ENCODE data around the gene STAT5B. TPM values are rescaled to one million over a fixed set of nuclear protein-coding genes. Genes with fewer than 3 reads are reported as not detected.
A peak's percentile ranks its signal among the peaks of the same experiment; 100 is the strongest.

Gene STAT5B
- polyA plus RNA-seq, 3 donors = 28.5 to 103 (median 47.9) TPM

DNA sequence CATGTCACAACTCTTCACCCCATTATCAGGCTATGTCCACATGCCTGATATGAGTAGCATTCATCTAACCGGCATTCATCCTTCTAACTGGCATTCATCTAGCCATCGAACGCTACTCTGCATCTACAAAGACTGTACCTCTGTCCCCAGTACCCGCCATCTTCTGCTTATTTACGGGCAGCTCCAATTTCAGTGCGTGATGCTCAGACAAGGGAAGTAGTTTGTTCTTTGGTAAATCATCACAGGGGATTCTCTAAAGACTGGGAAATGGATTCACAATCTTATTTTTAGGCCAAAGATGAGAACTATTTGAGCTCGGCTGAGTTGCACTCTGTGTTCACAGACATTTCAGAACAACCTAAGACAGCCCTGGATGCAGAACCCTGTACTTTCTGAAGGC lies 39.4 kb downstream of the STAT5B start:
- H2AFZ ChIP-seq (ENCODE audit: insufficient read depth, low read depth, low read length, poor library complexity, severe bottlenecking) = no peak overlapping the region
- H3K4me1 ChIP-seq (ENCODE audit: control insufficient read depth in 1 of 2, insufficient read depth in 2 of 2, low read length in 2 of 2) = no peaks in the 10 kb centered on the region
- intact Hi-C loops (cut with micrococcal nuclease) = no loop called here
- no peaks in the 10 kb centered on the region for H3K27me3 Mint-ChIP-seq (ENCODE audit: low read depth in 3 of 3)
- peaks cover 0 to 7% of the 10 kb centered on the region in 2 donors for H3K36me3 Mint-ChIP-seq
- no peak for DNase-seq
- 96% methylated on average over 3 of the region's 7 CpGs for WGBS (ENCODE audit: insufficient coverage)
- TF ChIP-seq, protein P1, sequence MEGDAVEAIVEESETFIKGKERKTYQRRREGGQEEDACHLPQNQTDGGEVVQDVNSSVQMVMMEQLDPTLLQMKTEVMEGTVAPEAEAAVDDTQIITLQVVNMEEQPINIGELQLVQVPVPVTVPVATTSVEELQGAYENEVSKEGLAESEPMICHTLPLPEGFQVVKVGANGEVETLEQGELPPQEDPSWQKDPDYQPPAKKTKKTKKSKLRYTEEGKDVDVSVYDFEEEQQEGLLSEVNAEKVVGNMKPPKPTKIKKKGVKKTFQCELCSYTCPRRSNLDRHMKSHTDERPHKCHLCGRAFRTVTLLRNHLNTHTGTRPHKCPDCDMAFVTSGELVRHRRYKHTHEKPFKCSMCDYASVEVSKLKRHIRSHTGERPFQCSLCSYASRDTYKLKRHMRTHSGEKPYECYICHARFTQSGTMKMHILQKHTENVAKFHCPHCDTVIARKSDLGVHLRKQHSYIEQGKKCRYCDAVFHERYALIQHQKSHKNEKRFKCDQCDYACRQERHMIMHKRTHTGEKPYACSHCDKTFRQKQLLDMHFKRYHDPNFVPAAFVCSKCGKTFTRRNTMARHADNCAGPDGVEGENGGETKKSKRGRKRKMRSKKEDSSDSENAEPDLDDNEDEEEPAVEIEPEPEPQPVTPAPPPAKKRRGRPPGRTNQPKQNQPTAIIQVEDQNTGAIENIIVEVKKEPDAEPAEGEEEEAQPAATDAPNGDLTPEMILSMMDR (IDR thresholded peaks at IDR 0.05) = no peak
- H3K36me3 ChIP-seq (replicated peaks in 1 of 2; ENCODE audit: control insufficient read depth in 1 of 2, insufficient read depth in 2 of 2, low read length in 2 of 2) = peaks cover 2% of the 10 kb centered on the region in 2 donors
- no peak overlapping the region for H3K4me2 ChIP-seq (replicated peaks; ENCODE audit: extremely low read depth, low read length, poor library complexity, severe bottlenecking)
- H3K27me3 ChIP-seq (ENCODE audit: control insufficient read depth in 2 of 2, insufficient read depth in 2 of 2, low read length in 2 of 2) = no peaks in the 10 kb centered on the region
- no peaks in the 10 kb centered on the region for H3K9me3 Mint-ChIP-seq
- no peak overlapping the region for H3K4me3 ChIP-seq (replicated peaks in 1 of 3; ENCODE audit: low read depth in 2 of 3, low read length in 3 of 3)
- peaks cover 98% of the 10 kb centered on the region for H4K20me1 ChIP-seq (ENCODE audit: insufficient read depth, low read length)
- no peak overlapping the region for H3K4me3 Mint-ChIP-seq
- H3K27ac ChIP-seq (ENCODE audit: low read depth in 1 of 2, low read length in 2 of 2) = no peak overlapping the region
- no peaks in the 10 kb centered on the region for H3K9me3 ChIP-seq (replicated peaks in 1 of 2; ENCODE audit: control insufficient read depth in 1 of 2, insufficient read depth in 1 of 2, low read length in 2 of 2)
- no peak overlapping the region for H3K9ac ChIP-seq (ENCODE audit: insufficient read depth, low read length, poor library complexity, severe bottlenecking)
- H3K27ac Mint-ChIP-seq = peak overlapping the region in 1 of 7 donors; percentile 38
- H3K4me1 Mint-ChIP-seq = peaks cover 13% of the 10 kb centered on the region
- H3K79me2 ChIP-seq (ENCODE audit: insufficient read depth, low read length) = peaks cover 98% of the 10 kb centered on the region

GRCh38 chr17:42233994-42234393 lies 42.2 kb downstream of the STAT5B start:
- TF ChIP-seq, protein P1 (IDR thresholded peaks at IDR 0.05) = no peak
- no peak overlapping the region for H2AFZ ChIP-seq (ENCODE audit: insufficient read depth, low read depth, low read length, poor library complexity, severe bottlenecking)
- Mint-ChIP-seq H3K9me3 (no peaks in the 10 kb centered on the region), H3K36me3 (peaks cover 12 to 13% of the 10 kb centered on the region in 2 donors), H3K4me3 (no peak overlapping the region), H3K27ac (peak overlapping the region in 1 of 7 donors; percentile 32), H3K27me3 (ENCODE audit: low read depth in 3 of 3) (no peaks in the 10 kb centered on the region), H3K4me1 (peaks cover 14% of the 10 kb centered on the region)
- intact Hi-C loops (cut with micrococcal nuclease) = no loop called here
- H3K36me3 ChIP-seq (replicated peaks in 1 of 2; ENCODE audit: control insufficient read depth in 1 of 2, insufficient read depth in 2 of 2, low read length in 2 of 2) = peaks cover 4 to 14% of the 10 kb centered on the region in 2 donors
- H3K27me3 ChIP-seq (ENCODE audit: control insufficient read depth in 2 of 2, insufficient read depth in 2 of 2, low read length in 2 of 2) = no peaks in the 10 kb centered on the region
- WGBS (ENCODE audit: insufficient coverage) = 0% methylated on average over 1 of the region's 2 CpGs
- no peak overlapping the region for H3K4me3 ChIP-seq (replicated peaks in 1 of 3; ENCODE audit: low read depth in 2 of 3, low read length in 3 of 3)
- H3K9me3 ChIP-seq (replicated peaks in 1 of 2; ENCODE audit: control insufficient read depth in 1 of 2, insufficient read depth in 1 of 2, low read length in 2 of 2) = no peaks in the 10 kb centered on the region
- H4K20me1 ChIP-seq (ENCODE audit: insufficient read depth, low read length) = peaks cover 77% of the 10 kb centered on the region
- no peak overlapping the region for H3K27ac ChIP-seq (ENCODE audit: low read depth in 1 of 2, low read length in 2 of 2)
- no peak overlapping the region for H3K4me2 ChIP-seq (replicated peaks; ENCODE audit: extremely low read depth, low read length, poor library complexity, severe bottlenecking)
- DNase-seq = no peak
- no peak overlapping the region for H3K9ac ChIP-seq (ENCODE audit: insufficient read depth, low read length, poor library complexity, severe bottlenecking)
- peaks cover 90% of the 10 kb centered on the region for H3K79me2 ChIP-seq (ENCODE audit: insufficient read depth, low read length)
- no peaks in the 10 kb centered on the region for H3K4me1 ChIP-seq (ENCODE audit: control insufficient read depth in 1 of 2, insufficient read depth in 2 of 2, low read length in 2 of 2)
